OCI-LY7 (cell line): Measurements from ENCODE around the gene CRTAP.

ENCODE experiments used
- EZH2phosphoT487 ChIP-seq: fragments of 200-600 bp; sonication (generic); IDR thresholded peaks from 2 replicates; pipeline ENCODE4 v1.6.1; 2018; ENCODE audit warnings: low read depth, borderline replicate concordance, mild to moderate bottlenecking, mixed run types, antibody characterized with exemption, low read length, moderate library complexity, mixed read lengths
- TF ChIP-seq, protein P1 (sequence below): fragments of 200-600 bp; sonication (generic); conservative IDR thresholded peaks from 2 replicates; pipeline ENCODE4 v1.5.1; 2014; ENCODE audit warnings: mild to moderate bottlenecking, antibody characterized with exemption, low read length, moderate library complexity, mixed read lengths

DNA sequence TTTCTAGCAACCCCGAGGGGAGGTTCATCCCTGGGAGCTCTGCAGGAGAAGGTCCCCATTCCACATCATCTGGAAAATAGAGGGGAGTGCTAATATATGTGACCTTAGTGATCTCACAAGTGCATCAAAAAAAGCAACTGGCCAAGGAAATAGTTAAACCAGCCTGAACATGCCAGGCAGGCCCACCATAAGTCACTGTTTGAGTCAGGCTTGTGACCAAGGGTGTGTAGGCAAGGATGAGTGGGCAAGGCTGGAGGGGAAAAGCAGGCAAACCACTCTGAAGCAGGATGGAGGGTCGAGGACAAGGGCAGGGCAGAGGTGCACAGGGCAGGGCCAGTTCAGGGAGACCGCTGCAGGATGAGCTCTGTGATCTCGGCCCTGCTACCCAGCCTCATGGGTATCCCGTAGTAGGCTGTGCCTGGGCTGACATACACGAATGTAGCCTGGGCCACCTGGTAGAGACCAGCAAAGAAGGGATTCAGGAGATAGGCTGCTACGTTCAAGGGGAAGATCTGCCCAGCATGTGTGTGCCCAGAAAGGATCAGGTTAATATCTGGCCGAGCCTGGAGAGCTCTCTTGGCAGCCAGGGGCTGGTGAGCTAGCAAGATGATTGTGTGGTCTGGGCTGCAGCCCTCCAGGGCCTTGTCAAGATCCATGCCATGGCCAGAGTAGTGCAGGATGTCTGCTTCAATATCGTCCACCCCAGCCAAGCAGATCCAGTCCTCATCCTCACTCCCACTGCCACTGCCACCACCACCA, 21.1 kb upstream of the CRTAP start:
- TF ChIP-seq, protein P1, sequence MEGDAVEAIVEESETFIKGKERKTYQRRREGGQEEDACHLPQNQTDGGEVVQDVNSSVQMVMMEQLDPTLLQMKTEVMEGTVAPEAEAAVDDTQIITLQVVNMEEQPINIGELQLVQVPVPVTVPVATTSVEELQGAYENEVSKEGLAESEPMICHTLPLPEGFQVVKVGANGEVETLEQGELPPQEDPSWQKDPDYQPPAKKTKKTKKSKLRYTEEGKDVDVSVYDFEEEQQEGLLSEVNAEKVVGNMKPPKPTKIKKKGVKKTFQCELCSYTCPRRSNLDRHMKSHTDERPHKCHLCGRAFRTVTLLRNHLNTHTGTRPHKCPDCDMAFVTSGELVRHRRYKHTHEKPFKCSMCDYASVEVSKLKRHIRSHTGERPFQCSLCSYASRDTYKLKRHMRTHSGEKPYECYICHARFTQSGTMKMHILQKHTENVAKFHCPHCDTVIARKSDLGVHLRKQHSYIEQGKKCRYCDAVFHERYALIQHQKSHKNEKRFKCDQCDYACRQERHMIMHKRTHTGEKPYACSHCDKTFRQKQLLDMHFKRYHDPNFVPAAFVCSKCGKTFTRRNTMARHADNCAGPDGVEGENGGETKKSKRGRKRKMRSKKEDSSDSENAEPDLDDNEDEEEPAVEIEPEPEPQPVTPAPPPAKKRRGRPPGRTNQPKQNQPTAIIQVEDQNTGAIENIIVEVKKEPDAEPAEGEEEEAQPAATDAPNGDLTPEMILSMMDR: no peak
- no peak for TF ChIP-seq EZH2phosphoT487
